ENCODE data around the gene ADD2.

Gene ADD2

DNA sequence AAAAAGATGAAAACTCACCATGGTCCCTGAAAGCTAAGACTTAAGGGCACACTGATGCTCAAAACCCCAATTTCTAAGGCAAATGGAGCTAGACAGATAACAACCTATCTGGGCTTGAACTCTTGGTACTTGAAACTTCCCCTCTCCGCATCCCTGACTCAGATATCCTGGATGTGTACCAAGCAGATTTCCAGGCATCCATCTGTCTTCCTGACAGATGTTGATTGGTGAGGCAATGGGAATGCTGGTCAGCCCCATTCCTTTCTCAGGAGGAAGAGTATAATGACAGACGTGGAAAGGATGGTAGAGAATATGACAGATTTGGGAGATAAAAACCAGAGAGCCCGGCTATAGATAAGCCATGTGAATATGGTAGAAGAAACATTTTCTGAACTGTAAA lies 69.2 kb downstream of the ADD2 start:
- DNase-seq: no peak

DNA sequence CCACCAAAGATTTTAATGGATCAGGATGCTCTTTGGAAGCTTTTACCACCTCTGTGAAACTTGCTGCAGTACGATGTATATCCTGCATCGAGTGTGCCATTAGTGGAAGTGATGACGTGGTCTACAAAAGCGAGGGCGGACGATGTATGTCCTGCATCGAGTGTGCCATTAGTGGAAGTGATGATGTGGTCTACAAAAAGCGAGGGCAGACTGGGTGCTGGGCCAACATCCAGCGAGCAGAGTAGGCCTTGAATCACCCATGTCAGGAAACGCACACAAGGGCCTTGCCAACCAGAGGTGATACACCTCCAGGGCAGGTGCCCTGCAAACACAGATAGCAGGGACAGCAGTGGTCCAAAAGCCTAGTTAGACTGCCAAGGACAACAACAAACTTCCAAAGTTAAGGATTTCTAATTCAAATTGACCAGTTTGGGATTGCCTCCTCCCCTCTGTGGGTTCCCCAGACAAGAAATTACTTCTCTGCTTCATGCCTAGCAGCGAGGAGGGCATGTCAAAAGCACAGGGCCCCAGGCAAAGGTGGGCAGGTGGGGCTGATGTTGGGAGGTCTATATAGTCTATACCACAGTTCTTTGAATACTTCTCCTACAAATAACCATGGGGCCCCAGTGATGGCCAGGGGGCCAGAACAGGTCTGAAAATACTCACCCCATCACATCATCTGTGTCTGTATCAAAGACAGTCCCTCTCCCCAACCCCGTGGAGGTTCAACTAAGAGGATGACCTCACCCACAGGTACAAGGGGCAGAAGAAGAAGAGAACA lies 70.2 kb downstream of the ADD2 start:
- DNase-seq: no peak

DNA sequence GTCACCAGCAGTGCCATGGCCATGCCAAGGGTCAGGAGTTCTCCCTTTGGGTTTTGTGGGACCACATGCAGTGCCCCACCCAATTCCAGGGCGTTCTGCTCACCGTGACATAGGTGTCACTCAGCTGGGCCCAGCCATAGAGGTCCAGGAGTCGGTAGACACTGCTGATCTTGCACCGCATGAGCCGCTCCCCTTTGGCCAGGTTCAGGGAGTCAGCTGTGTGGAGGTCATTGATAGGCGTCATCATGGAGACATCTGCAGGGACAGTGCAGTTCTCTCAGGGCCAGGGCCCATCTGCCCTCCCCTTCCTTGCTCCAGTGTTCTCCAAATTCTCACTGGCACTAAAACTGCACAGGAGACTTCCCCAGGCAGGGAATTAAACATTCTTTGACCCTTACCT lies 71.9 kb downstream of the ADD2 start:
- DNase-seq: no peak

DNA sequence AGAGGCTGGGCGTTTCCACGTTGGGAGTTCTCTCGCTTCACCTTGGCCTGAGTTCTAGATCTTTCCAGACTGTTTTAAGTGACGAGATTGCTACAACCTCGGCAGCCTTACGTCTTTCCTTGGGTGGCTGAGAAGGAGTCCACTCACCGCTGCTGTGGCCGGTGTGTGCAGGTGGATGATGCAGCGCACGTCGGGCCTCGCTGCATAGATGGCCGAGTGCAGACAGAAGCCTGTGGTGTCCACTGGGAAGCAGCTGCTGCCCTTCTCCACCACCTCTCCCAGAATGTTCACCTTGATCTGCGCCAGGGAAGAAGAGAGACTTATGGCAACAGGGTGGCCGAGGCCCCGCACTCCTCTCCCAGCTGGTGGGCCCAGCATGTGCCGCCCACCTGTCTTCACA lies 75.7 kb downstream of the ADD2 start:
- no peak for DNase-seq

DNA sequence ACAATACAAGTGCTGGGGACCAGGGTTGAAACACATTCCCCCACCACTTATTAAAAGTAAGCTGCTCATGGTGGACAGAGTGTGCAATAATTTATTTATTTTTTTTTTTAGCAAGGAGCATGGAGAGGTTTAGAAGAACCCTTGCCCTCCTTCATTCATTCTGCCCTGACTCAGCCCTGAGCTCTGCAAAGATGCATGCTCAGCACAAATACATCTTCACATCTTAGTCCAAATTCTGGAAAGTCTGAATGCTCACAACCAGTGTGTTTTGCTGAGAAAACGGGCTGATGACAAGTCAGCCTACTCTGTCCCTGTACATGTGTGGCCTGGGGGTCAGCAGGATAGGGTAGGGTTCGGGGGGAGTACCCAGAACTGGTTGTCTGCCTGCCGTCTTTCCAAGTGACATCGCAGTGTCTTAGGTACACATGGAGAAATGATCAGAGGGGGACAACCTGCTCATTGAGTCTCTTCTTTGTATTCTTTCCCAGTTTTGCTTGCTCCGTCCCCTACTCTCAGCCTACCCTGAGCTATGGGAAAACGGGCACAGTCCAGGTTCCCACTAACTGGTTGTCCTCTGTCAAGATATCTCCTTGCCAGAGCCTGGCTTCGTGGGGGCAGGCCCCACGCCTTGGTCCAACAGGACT lies 76.4 kb downstream of the ADD2 start:
- DNase-seq: no peak

DNA sequence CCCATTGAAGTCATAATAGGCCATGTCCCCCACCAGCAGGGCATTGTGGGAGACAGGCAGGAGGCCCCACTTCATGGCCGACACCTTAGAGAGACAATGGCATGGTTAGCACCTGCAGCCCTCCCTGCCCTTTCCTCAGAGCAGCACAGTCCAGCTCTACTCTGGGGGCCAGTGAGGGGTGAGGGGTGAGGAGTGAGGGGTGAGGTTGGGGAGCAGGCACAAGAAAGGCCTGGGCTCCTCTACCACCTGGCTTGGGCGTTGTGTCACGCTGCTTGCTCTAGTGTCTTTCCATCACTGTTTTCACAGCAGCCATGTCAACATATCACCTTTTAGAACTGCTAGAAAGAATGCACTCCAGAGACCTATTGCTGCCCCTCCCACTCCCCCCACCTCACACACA lies 77.2 kb downstream of the ADD2 start:
- DNase-seq: no peak

DNA sequence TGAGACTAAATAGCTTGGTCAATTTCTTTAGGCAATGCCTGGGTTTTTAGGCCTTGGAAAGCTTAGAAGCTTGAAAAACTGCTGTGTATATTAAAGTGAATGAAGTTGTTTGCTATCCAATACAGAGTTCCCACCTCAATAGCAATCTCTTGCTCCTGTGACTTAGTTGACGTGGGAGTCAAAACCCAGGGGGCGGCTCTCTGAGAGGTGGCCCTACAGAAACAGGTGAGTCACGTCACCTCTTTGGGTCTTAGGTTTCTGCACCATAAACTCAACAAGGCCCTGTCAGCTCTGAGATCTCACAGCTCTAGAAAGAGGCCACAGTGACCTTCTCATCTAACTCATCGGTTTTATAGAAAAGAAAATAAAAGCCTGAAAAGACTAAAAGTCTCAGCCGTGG lies 79.6 kb downstream of the ADD2 start:
- DNase-seq: no peak

DNA sequence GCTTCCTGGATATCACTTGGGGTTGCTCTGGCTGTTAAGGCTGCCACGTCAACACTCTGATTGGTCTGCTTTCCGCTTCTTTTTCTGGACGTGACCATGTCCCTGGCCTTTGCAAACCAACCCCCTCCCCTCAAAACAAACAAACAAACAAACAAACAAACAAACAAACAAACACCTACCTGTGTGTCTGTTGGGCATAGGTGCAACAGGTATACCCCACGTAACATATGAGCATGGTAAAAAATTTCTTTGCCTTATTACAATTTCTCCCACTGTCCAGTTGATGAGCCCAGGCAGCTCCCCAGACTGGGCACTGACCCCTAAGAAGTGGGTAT lies 80.6 kb downstream of the ADD2 start:
- DNase-seq: no peak

DNA sequence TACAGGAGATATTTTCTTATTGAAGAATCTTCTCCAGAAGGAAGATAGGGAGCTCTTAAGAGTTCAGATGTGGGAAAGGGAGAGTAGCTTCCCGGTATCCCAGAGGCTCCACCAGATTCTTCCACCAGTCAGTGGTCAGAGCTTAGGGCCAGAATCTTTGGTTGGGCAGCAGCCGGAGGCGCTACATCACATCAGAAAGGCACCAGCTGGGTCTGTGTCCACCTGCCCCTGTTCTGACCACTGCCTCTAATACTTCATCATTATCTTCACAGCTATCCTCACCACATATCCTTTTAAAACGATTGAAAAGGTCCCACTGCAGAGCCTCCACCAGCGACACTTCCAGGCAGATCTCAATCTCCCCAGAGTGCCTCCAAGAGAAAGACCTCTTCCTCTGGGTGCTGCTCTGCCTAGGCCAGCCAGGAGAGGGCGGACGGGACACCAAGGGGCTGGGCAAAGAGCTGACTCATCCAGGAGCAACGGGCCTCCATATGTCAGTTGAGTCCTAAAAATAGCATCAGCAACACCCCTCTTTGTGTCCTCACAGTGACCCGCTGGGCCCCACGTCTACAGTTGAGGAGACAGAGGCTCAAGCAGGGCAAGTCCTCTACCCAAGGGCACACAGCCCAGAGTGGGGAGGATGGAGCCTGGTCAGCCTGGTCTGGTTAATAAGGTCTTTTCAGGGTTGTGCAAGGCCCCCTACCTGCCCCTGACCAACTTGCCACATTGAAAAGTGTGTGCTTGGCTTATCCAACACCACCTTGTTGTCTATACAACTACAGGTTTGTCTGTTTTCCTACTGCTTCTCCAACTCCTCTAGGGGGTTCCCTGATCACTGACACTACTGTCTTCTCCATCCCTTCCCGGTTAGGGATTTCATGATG lies 81.2 kb downstream of the ADD2 start:
- DNase-seq: no peak

DNA sequence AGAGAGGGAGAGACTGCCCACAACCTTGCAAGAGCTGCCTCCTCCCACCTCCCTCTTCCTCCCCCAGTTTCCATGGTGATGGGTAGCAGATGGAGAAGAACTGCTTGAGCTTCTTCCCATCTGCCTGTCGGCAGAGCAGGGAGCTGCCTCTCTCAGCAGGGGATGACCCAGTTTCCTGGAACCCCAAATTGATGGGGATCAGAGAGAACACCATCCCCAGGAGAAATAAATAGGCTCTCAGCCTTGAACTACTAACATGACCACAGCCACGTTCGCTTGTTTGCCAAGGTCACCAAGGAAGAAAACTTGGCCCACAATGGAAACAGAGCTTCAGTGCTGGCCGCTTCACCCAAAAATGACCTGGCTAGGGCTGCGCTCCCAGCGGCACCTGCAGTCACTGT lies 82.2 kb downstream of the ADD2 start:
- no peak for DNase-seq

DNA sequence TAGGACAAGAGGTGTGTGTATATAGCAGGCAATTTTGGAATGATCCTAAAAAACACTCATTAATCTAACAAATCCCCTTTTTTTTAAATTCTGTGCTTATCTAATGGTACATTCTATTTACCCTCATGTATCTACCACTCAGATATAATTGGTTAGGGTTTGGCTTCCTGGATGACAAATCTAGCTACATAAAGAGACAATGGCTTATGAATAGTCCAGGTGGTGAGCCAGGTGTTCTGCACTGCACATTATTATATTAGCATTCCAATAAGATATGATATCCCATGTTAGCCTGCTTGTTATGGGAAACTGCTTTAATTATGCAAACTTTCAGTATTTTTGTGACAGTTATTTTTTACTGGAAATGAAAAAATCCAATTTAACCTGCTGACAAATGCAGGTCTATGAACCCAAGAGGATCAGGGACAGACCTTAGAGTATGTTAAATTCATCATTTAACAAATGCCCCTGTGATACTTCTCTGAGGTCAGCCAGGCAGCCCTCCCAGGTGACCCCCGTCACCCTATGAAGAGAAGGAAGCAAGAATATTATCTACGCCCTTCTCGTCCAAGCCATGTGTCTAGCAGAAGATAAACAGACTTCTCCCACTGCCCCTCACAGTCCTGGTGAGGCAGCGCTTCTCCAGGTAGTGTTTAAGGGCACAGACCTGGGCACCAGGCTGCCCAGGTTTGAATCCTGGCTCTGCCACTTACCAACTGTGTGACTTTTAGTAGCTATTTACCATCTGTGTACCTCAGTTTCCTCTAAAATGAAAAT lies 83.0 kb downstream of the ADD2 start:
- DNase-seq: no peak

DNA sequence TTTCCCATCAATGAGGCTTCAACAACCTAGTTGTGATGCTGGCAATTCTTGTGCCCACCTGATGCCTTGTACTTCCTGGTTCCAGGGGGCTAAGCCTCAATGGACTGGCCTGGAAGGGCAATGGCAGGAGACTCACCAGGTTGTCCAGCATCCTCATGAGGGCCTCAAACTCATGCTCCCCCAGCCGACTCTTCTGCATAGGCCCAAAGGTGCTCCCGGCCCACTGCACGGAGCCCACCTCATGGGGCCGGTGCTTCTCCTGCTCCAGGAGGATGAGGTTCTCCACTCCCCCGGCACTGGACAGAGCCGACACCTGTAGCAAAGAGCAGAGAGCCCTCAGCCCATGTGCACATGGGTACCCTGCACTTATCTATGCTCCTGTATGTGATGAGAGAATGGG lies 84.5 kb downstream of the ADD2 start:
- no peak for DNase-seq

DNA sequence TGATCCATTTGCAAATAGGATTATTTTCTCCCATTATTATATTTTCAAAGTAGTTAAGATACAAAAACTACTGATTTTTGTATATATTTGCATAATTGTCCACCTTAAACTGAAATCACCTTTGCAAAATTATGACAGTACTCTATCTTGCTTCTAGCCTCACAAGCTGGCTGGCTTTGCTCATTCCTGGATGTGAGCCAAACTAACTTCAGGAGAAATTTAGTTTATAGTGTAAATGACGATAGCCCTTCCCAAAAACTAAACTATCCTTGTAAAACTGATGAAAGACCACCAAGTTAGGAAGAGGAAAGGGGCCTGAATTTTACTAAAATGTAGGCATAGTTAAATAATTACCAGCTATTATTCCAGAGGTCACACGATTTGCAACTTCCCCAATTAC lies 87.3 kb downstream of the ADD2 start:
- no peak for DNase-seq

DNA sequence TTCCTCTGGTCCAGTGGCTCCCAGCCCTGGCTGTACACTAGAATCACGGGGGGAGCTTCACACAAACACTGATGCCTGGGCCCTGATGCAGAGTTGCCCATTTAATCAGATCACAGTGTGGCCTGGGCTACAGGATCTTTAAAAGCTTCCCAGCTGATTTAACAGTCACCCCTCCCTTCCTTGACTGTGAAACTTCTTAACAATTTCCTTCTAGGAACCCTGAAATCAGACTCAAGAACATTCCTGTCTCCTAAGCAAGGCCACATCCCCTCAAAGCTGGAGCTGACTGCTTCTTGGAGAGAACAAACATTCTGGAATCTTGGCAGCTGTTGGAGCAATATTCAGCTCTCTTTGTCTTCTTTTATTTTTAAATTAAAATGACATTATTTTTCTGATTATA lies 88.7 kb downstream of the ADD2 start:
- DNase-seq: no peak

DNA sequence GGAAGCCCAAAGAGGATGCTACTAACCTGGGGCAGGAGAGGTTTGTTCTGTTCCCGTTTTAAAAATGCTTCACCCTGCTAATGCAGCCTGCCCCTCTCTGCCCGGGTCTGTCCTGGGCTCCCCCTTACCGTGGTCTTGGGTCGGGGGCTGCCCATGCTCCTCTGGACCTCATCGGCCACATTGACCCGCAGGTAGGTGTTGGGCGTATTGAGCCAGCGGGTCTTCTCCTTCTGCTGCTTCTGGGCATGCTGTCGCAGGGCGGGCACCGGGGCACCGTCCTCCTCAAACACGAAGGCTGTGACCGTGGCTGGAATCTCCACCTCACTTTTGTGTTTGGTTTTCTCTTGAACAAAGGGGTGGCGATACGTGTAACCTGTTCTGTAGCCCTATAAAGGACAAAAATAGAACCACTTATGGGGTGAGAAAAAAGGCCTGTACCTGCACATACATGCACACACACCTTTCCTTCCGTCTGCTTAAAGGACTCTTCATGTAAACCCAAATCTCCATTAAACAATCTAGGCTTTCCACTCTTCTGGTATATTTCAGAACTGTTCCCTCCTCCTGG lies 89.3 kb downstream of the ADD2 start:
- no peak for DNase-seq

DNA sequence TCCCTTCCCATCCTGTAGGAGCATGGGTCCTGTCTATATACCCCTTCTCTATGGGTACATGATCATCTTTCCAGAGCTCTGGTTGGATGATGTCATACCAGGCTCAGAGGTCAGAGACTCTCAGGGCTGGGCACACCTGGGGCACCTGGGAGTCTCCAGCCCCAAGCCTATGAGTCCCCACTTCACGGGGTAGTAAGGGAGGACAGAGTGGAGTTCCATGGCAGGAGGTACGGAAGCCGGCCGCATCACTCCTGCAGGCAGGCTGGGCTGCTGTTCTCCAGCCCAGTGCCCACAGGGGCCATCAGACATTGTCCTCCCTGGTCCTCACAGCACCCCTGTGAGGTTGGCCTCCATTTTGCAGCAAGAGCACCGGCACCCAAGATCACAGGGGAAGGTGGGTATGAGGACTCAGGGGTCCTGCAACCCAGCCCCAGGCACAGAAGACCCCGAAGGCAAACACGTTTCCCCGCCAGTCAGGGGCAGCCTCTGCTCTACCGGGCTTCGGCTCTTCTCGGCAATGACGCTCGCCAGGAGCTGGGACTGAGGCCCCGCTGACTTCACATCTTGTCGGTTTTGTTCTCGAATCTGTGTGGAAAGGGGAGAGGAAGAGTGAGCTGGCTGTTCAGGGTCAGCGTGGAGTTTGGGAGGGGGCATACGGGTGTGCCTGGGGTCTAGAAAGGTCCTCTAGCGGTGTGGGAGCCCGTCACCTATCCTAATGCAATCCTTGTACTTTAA lies 91.5 kb downstream of the ADD2 start:
- no peak for DNase-seq

DNA sequence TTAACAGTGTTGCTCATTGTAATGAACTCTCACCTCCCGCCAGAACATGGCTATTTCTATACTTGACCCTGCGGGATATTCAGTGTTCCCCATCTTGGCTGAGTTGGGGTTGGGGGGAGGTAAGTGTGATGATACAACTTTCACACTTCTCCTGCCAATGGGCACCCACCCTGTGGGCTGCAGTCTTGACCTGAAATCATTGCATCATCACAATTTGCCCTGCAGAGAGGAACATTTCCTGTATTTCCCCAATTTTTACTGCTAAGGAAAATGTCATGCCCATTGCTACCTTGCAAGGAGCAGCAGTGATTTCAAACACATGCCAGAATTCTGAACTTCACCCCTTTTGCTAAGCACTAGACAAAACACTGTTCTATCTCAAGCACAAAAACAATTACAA lies 92.1 kb downstream of the ADD2 start:
- no peak for DNase-seq

DNA sequence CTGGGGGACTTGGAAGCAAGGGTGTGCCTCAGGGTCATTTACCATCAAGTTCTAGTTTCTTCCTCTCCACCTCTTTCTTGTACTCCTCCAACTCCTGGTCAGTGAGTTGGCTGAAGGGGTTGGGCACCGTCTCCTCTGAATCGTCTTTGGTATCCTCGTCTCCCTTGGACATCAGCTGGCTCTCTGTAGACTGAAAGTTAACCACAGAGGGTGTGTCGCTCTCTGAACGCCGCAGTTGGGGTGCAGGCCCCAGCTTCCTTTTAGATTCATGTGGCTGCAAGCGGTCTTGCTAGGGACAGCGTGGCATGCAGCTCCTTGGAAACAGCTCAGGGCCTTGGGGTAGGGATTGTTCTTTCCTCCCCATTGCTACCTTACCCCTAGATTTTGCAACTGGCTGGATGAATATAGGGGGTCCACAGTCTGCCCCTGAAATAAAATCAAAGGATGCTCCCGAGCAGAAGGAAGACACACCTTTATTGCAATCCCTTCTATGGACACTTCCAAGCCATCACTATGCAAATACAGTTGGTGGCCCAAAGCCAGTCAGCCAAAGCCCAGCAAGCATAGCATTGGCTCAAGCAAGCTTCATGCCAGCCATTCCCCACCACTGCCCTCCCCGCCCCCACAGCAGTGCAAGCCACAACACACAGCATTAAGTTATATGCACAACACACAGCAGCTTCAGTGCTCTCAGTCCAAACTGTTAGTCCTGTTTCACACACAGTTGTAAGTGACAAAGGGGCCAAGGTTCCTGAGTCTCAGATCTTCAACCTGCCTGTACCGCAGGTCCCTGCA lies 93.2 kb downstream of the ADD2 start:
- no peak for DNase-seq

DNA sequence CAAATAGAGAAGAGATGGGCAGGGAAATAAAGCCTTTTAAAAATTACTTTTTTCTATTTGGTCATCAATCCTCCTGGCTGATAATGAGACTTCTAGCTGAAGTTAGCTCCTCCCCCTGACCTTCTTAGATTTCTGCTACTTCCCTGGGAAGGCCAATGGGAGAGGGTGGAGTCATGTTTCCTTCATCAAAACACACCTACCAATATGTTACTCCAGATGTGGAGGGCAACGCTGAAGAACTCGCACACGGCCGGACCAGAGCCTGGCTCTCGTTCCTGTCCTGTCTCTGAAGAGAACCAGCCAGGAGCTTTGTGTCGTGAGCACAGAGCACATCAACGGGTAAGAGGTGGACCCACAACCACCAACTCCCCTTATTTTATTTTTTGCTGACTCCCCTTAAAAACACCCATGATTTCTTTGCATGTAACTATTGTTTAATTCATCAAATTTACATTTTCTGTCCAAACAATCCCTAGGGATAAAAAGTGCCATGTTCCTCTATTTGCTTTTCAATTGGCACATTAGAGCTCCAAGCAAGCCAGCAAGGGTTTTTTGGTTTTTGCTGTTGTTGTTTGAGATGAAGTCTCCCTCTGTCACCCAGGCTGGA lies 94.9 kb downstream of the ADD2 start:
- DNase-seq: no peak

DNA sequence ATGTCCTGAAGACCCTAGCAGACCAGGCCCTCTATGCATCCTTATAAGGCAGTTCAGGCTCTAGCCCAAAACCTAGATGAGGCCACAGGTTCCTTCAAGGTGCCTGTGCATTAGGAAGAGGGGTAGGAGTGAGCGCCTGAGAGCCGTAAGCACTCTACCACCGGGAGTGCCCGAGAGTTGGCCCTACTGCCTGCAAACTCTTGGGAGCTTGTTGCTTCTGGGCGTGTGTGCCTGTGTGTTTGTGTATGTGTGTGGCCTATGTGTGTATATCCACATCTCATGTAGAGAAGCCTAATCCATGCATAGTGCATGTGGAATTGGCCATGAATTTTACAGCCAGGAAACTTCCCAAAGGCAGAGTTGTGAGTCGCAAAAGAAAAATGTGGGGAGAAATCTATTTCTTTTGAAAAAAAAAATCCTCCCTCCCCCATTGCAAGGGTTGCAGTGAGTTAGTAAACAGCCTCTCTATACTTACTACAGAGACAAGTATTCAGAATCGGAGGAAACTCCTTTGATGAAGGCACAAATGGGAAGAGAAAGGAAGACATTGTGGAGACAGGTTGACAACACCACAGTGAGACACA lies 96.8 kb downstream of the ADD2 start:
- DNase-seq: no peak

All from activated CD4-positive, CD25-positive, alpha-beta regulatory T cell (primary cell).